ENCODE measurements around the gene FRMD8. TPM values are rescaled to one million over a fixed set of nuclear protein-coding genes. Genes with fewer than 3 reads are reported as not detected.

Gene FRMD8
- total and polyA plus RNA-seq, 9 of the 15 experiments (the other 6 are each of a cell fraction or from before 2014, with no cell fraction given) = 4.5 to 54.5 (median 15.8) TPM

- peak; percentile 89 for TF ChIP-seq NCOA1 (IDR thresholded peaks at IDR 0.05; ENCODE audit: low read depth)
- peak; percentile 44; the same call in 1 of the 2 replicates for TF ChIP-seq JUN (IDR thresholded peaks at IDR 0.05; ENCODE audit: borderline replicate concordance, low read depth, low read length)
- TF ChIP-seq JUN (CRISPR knock-in tag; IDR thresholded peaks at IDR 0.05; ENCODE audit: borderline replicate concordance) = no peak
- TF ChIP-seq ZNF77 (CRISPR knock-in tag; IDR thresholded peaks at IDR 0.05) = no peak
- TF ChIP-seq NELFE (IDR thresholded peaks at IDR 0.05; ENCODE audit: insufficient read depth, insufficient read length) = no peak
- TF ChIP-seq ZBTB43 (CRISPR knock-in tag; IDR thresholded peaks at IDR 0.05) = 0 out of 2 replicates have a peak, but pooled peaks have one; percentile 64
- no peak for TF ChIP-seq GABPA (tag; conservative IDR thresholded peaks at IDR 0.05; ENCODE audit: low read depth)
- TF ChIP-seq HMBOX1 (IDR thresholded peaks at IDR 0.05) = peak; percentile 88
- no peak for TF ChIP-seq GATA2 (CRISPR knock-in tag; IDR thresholded peaks at IDR 0.05)
- no peak for TF ChIP-seq MCM5 (IDR thresholded peaks at IDR 0.05; ENCODE audit: low read depth)
- TF ChIP-seq DLX4 (CRISPR knock-in tag; IDR thresholded peaks at IDR 0.05) = no peak
- no peak for TF ChIP-seq NCOA4 (IDR thresholded peaks at IDR 0.05; ENCODE audit: partially characterized antibody)
- no peak for TF ChIP-seq RBM15 (IDR thresholded peaks at IDR 0.05; ENCODE audit: insufficient read depth, low read length)
- TF ChIP-seq NR2C2 (CRISPR knock-in tag; IDR thresholded peaks at IDR 0.05) = no peak
- TF ChIP-seq NR2C2 (tag; IDR thresholded peaks at IDR 0.05) = no peak
- peak; percentile 80; the same call in 1 of the 2 replicates for TF ChIP-seq ZBTB49 (CRISPR knock-in tag; IDR thresholded peaks at IDR 0.05; ENCODE audit: borderline replicate concordance)
- TF ChIP-seq TFE3 (CRISPR knock-in tag; IDR thresholded peaks at IDR 0.05) = peak; percentile 94
- TF ChIP-seq ZKSCAN3 (CRISPR knock-in tag; IDR thresholded peaks at IDR 0.05) = no peak
- TF ChIP-seq ZNF695 (CRISPR knock-in tag; IDR thresholded peaks at IDR 0.05) = no peak; the same call in 1 of the 2 replicates
- no peak for TF ChIP-seq SREBF1 (IDR thresholded peaks at IDR 0.05; ENCODE audit: borderline replicate concordance, low read depth, low read length)
- TF ChIP-seq ELF2 (CRISPR knock-in tag; IDR thresholded peaks at IDR 0.05) = no peak
These were observed 32.4 kb downstream of the FRMD8 start (continued) for GRCh38 chr11:65418681-65419459.

Data from K562 (cell line).